Central memory CD4-positive, alpha-beta T cell (primary cell): ENCODE measurements around the gene MPG.
A peak's percentile ranks its signal among the peaks of the same experiment; 100 is the strongest.
"Not testable (repeated sequence)": the region's sequence is repeated elsewhere in the genome, so short reads cannot be mapped to it uniquely, and the experiment has no call there.

Experiments used
- DNase-seq: peaks from one replicate; pipeline ENCODE4 v3.0.0; 2022
- total RNA-seq, 3 experiments: gene quantifications; one replicate each; lab custom pipeline; 2026; lab: John Stamatoyannopoulos, UW

Gene MPG, protein sequence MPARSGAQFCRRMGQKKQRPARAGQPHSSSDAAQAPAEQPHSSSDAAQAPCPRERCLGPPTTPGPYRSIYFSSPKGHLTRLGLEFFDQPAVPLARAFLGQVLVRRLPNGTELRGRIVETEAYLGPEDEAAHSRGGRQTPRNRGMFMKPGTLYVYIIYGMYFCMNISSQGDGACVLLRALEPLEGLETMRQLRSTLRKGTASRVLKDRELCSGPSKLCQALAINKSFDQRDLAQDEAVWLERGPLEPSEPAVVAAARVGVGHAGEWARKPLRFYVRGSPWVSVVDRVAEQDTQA
- total RNA-seq, result 9.3 to 31.6 (median 22.7) reads per million in 3 experiments

DNA sequence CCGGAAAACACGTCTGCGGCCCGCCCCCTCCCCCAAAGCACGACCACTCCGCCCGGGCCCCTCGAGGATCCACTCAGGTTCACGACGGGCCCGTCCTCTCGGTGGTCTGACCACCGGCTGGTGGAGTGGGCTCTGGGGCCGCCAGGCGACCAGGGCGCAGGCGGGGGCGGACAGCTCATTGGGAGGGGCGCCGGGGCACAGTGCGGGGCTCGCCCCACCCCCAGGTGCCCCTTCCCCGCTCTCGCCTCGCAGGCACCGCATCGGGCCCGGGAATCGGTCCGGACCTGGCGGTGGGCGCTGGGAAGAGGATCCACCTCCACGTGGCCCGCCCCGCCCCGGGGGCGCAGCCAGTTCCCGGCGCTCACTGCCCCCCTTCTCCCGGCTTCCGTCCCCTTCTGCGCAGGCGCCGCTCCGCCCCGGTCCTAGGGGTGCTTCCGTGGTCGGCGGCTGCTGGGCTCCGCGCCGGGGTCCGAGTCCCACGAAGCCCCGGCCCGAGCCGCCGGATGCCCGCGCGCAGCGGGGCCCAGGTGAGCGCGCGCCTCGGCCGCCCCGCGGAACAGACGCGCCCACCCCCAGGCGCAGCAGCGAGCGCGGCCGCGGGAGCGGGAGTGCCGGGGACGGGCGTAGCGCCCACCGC, at the start of gene MPG:
MPG (plus strand) TSS at position 419 of the 637 bp plus-strand sequence; CDS start at position 504, 85 bp downstream.
- DNase-seq, result peak; percentile 77

DNA sequence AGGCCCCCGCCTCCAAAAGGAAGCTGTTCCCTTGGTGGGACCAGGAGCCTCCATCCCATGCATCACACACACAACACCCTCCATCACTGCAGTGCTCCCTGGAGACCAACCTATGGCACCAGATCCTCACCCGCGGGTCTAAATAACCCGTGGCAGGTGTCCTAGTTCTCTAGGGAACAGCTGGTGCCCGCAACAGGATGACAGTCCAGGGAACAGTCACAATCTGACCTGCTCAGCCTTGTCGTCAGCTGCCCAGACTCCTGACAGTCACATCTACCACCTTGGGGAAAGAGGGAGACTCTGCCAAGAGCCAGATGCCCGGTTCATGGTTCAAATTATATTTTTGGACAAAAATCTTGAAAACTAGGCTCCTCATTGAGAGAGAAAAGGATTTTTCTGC, 47.4 kb upstream of the MPG start:
- DNase-seq, result not testable (repeated sequence)

DNA sequence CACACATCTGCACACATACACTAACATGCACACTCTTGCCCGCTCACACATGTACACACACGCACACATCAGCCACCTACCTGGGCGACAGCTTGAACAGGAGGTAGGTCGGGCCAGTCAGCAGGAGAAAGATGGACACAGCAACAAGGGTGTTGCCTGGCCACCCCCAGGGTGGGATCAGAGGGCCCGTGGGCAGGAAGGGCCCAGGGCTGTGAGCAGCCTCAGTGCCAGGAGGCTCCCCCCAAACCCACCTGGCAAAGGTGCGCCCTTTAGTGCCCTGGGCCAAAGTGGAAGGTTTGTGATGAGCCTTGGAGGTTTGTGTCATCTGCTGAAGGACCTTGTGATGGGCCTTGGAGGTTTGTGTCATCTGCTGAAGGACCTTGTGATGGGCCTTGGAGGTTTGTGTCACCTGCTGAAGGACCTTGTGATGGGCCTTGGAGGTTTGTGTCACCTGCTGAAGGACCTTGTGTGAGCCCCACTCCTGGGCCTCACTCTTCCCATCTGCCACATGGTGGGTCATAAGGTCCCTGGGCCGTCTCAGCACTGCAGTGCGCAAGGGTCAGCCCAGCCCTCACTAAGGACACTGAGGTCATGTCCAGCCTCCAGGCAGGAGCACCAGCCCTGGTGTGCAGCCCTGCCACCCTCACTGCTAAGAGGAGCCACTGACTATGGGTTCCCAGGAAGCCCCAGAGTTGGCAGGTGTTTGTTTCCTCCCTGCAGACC, 44.7 kb upstream of the MPG start:
- DNase-seq, result not testable (repeated sequence)

DNA sequence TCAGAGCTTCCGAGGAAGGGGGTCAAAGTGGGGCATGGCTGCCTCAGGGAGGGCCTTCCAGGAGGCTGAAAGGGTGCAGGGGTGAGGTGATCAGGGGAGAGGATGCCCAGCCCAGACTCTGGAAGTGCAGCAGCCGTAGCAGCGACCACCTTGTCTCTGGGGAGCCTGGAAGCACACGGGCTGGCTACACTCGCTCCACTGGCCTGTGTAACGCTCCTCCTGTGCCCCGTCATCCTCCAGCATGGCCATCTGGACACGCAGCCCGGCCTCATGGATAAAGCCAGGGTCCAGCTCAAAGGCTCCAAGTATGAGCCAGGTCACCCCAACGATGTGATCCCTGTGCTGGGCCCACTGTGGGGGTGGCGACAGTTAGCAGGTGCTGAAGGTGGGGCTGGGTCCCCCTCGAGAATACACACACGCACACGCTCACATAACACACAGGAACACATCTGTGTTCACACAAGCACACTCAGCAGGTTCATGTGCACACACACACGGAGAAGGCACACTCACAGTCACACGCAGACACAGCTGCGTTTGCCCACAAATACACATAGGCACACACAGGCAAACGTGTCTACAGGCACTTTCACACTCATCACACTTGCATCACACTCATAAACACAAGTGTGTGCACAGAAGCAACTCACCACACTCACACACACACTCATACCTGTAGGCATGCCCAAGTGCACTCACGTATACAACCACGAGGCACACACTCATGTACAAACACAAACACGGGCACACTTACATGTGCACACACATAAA, 44.0 kb upstream of the MPG start:
- no peak for DNase-seq

DNA sequence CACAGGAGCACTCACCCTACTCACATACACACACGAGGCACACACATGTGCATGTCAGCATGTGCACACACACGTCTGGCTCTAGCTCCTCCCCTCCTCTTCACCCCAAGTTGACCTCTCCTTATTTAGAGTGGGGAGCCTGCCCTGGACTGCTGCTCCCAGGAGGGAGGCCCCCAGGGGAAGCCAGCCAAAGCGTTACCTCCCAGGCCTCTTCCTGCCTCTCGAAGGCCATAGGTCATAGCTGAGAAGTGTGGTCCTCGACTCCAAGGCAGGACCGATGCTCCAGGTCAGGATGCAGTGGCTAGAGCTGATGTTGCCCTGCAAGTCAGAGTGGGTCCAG, 43.4 kb upstream of the MPG start:
- DNase-seq, result no peak

DNA sequence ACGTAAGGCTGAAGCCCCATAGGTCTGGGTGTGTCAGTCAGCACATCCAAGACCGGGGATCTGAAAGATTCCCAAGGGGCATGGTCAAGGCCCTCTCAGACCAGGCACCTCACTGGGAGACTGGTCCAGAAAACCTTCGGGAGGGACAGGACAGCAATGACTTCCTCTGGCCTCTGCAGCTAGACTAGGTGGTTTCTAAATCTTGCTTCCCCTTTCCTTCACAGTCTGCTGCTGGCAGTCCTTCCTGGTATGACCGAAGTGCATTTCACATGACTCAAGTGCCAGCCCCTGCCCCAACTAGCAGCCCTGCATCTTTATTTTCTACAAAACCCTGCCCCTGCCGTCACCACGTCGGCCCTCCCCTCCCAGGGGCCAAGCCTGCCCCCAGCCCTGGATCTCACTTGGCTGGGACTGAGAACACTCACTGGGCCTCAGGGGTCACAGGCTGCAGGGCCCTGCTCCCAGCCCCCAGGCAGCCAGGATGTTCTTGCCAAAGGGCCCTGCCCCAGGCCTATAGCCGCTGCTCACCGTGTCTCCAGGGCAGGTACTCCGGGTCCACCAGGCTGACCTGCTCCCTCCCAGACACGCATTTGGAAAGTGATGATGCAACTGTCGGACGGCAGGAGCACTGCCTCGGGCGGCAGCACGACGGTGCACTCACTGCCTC, 42.9 kb upstream of the MPG start:
- DNase-seq, result no peak

DNA sequence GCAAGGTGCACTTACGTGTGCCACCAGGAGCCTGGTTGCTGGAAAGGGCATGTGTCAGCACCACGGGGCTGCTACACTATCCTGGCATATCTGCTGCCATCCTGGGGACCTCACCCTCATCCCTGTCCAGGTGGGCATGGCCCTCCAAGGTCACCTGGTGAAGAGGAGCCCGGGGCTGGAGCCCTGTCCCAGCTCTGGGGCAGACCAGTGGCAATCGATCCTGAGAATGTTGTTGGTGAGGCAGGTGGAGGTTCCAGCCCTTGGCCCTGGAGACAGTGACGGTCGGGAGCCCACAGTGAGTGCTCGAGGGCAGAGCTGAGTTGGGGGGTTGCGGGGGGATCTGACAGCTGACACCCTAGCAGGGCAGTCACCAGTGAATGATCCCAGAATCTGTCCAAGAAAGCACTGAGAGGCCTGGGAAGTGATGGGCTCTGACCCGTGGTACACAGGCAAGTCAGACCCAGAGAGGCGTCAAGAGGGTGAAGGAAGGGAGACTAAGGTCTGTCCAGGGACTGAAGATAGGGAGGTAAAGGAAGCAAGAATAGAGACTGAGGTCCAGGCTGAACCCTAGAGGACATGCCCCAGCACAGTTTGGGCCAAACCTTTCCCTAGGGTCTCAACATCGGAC, 42.2 kb upstream of the MPG start:
- no peak for DNase-seq

DNA sequence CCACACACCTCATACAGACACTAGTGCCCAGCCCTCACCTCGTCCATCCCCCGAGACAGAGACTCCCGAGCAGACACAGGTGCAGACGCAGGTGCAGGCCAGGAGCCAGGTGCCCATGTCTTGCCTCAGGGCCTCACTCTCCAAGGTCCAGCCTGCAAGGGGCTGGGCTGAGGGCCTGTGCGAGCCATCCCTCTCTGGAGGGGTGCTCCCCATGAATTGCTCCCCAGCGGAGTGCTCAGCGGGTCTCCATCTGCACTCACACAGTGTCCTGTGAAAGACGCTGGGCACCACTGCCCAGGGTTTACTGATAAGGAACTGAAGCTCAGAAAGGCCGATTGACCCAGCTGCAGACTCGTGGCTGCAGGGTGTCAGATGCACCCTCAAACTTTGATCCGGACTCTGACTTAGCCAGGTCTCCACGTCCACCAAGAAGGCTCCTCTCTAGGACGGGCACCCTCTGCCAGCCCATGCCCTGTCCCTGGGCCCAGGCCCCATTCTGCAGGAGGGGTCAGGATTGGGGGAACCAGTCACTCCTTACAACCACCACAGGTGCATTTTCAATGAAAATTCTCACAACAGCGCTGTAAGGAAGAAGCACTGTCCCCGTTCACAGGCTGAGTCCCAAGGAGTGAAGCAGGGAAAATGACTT, 41.6 kb upstream of the MPG start:
- no peak for DNase-seq

DNA sequence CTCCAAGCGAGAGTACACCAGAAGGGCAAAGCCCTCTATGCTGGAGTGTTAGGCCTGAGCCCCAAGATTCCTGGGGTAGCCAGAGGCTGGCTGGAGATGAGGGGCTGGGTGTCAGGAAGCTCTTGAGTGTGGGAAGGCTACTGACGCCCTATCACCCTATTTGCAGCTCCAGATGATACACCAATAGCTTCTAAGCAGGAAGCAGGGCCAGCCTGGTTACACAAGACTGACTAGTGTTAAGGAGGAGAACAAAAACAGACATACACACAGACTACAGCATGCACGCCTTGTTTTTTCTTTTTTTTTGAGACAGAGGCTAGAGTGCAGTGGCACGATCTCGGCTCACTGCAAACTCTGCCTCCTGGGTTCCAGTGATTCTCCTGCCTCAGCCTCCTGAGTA, 40.5 kb upstream of the MPG start:
- DNase-seq, result no peak

DNA sequence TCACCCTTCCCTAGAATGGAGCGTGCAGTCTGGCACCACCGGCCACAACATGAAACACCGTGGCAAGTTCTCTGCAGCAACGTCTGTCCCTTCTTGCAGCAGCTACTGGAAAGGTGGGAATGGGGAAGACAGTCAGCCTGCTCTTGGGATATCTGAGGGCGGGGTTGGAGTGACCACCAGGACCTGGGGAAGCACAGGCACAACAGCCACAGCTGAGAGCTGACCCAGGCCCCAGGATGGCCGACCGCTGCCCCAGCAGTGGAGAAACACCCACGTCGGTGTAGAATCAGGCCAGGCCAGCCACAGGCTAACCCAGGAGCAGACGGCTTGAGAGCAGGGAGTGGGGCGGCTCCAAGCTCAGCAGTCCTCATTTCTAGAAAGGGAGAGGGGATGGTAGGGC, 39.8 kb upstream of the MPG start:
- DNase-seq, result not testable (repeated sequence)

DNA sequence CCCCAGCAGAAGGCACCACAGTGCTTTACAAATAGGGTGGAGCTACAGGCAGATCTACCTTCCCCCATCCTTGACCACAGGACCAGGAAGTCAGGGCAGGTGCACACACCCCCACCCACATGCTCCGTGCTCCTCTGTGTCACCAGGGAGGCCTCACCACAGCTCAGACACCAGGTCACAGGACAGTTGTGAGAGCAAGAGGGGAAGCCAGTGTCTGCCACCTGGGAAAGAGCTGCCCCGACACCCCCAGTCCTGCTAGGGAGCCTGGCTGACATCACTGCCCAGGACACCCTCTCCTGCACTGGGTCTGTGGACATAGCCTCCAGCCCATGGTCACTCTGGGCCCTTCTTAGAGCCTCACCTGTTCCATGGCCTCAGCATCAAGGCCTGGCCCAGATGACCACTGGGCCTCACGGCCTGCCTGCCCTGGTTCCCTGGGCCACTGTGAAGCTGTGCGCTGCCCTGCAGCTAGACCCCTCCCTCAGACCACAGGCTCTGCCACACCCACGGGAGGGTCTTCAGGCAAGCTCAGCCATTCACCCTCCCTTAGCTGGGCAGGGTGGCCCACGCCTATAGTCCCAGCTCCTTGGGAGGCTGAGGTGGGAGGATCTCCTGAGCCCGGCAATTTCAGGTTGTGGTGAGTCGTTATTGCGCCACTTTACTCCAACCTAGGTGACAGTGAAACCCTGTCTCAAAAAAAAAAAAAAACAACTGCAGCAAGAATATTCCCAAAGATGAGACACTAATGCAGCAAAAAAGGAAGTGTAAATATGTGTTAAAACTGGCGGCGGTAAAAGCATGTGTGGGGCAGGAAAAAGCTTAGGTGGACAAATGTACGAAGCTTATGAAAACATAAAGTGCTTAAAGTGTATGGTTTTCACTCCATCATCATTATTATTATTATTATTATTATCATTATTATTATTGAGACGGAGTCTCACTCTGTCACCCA, 38.8 kb upstream of the MPG start:
- DNase-seq, result peak; percentile 49

DNA sequence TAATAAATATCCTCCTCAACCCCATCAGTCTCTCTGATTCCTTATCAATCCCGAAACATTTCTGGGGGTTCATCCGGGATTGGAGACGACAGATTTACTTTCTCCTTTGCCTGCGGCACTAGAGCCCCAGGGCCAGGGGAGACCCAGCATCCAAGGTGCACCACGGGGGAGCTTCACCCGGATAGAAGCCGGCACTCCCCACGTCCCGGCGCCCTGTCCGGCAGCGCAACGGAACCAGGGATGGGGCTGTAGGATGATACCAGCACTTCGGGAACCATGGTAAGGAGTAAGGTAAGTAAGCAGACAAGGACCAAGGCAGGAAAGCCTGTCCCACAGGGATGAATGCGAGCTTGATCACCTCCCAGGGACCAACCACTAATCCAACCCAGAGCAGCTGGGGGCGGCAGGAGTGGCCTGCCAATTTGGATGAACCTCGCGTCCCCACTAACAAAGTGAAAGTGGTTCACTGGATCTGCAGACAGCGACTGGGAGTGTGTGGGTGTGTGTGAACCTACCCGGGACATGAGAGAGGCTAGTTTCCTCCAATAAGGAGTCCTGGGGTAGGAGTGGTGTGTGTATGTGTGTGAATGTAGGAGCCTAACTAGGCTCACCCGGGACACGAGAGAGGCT, 36.5 kb upstream of the MPG start:
- DNase-seq, result no peak

DNA sequence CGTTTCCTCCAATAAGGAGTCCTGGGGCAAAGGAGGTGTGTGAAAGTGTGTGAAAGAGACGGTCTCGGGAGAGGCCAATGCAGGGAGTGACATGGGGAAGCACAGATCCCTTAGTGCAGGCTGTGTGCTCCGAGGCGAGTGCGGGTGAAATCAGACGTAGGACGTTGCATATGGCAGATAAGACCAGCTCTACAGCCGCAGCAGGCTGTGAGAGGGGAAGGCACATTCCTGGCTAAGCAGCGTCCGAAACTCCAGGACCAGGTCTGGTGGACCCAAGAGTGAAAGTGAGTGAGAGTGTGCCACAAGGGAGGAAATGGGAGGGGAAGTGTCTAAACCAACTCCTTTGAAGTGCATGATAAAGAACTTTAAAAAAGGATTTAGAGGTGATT, 36.0 kb upstream of the MPG start:
- DNase-seq, result no peak

DNA sequence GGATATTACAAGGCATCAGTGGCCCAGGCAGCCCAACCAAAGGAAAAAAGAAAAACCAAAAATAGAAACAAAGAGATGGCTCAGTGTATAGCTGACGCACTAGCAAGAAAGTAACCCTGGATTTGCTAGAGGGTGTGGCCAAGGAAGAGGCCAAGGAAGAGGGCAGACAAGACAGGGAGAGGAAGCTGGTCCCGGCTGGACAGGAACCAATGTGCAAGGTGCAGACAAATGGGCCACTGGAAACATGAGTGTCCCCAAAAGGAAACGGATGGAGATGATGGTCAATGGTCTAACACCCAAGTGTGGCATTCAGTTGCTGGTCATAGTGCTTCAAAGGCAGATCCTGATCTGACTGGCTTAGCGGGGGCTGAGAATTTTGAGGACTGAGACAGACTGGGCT, 35.3 kb upstream of the MPG start:
- DNase-seq, result no peak

DNA sequence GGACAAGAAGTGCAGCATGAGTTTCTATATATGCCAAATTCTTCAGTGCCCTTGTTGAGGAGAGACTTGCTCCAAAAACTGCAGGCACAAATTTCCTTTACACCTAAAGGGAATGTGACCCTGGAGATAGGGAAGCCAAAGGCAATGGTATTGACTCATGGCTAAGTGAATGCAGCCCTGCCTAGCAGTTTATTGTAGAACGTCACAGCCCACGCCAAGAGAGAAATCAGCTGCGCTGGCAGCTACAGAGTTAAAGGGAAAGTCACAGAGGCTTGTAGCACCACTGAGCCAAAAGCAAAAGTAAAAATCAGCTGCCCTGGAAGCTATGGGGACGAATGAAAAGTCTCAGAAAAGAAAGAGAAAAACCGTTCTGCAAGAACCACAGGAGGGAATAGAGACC, 34.7 kb upstream of the MPG start:
- DNase-seq, result no peak

DNA sequence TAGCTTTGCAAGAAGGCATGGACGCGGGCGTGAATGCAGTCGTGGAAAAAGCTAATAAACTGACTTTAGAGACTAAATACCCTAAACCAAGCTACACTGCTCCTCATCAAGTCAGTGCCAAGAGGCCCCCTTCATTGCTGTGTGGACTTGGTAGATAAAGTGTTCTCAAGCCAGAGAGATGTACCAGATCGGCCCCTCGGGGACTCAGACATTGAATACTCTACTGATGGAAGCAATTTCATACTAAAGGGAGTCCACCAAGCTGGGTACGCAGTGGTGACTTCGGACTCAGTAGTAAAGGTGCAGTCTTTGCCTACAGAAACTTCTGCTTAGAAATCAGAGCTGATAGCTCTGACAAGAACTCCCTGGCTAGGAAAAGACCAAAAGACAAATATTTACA, 33.4 kb upstream of the MPG start:
- no peak for DNase-seq

DNA sequence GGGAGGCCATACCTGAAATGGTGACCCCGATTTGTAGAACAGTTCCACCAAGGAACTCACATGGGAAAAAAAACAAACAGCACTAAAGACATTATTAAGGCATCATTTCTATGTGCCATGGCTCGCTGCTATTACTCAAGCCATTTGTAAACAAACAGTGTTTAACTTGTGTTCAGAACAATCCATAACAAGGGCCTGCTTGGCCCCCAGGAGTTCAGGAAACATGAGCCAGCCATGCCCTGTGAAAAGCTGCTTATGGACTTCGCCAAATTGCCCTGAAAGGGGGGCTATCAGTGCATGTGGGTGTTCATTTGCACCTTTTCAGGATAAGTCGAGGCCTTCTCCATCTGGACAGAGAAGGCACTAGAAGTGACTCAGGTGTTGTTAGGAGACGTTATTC, 32.6 kb upstream of the MPG start:
- no peak for DNase-seq

DNA sequence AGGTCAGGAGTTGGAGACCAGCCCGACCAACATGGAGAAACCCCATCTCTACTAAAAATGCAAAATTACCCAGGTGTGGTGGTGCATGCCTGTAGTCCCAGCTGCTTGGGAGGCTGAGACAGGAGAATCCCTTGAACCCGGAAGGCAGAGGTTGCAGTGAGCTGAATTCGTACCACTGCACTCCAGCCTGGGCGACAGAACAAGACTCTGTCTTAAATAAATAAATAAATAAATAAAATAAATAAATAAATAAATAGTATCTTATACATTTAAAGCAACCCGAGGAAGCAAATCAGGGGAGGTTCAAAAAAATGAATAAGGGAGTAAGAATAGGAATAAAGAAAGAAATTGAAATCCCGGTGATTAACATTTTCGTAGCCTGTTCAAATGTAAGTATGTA, 31.5 kb upstream of the MPG start:
- DNase-seq, result not testable (repeated sequence)

DNA sequence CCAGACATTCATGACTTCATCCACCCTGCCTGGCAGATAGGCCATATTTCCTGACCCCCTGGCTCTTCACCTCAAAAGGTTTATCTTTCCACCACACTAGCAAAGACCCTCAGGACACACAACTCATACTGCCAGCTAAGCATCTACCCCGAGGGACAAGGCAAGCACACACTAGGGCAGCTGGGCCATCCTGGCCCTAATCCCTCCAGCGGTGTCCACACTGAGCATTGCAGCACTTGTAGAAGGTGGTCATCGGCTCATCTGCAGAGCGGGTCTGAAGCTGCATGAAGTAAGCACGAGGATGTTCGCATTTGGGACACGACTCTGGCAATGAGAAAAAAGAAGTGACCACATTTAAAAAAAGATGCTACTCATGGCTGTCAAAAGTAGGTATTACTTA, 30.8 kb upstream of the MPG start:
- DNase-seq, result no peak
